SK-N-SH (cell line): ENCODE results near the gene ANO2. TPM values are rescaled to one million over a fixed set of nuclear protein-coding genes. Genes with fewer than 3 reads are reported as not detected.

Source experiments
- CTCF ChIA-PET: fragments of 300-600, 350-600 bp; formaldehyde crosslinking; extraction: SDS; loops from one replicate; lab custom pipeline; 2021; lab: Yijun Ruan, JAX
- POLR2A ChIA-PET: fragments of 350-600 bp; sonication (Branson Sonifier 250); formaldehyde crosslinking; extraction: SDS; loops from one replicate; lab custom pipeline; 2020; ENCODE audit warnings: antibody characterized with exemption, inconsistent platforms; lab: Yijun Ruan, JAX
- DNase-seq: peaks from one replicate; pipeline ENCODE4 v3.0.0; 2012
- H2AFZ ChIP-seq: fragments of 200-600 bp; sonication (generic); 2 replicates; pipeline ENCODE4 v1.8.1; 2016; ENCODE audit warnings: antibody characterized with exemption, mild to moderate bottlenecking, low read depth
- H3F3A ChIP-seq: fragments of 200-600 bp; sonication (generic); replicated peaks from 2 replicates; pipeline ENCODE3; 2016; ENCODE audit warnings: antibody characterized with exemption, mild to moderate bottlenecking; ENCODE audit not compliant: insufficient read depth
- H3K27ac ChIP-seq, 2 experiments: fragments of 200-500 bp in 1 of 2; fragments of 200-600 bp in 1 of 2; sonication (Bioruptor generic) in 1 of 2; sonication (generic), shearing (Covaris generic) in 1 of 2; 2 replicates each; pipeline versions ENCODE4 v1.5.1 to v1.6.1; 2014 to 2016; ENCODE audit warnings: low read depth in 2 of 2, inconsistent platforms in 1 of 2, low read length in 1 of 2, mild to moderate bottlenecking in 1 of 2, mixed read lengths in 1 of 2
- H3K27me3 ChIP-seq: fragments of 200-600 bp; sonication (generic), shearing (Covaris generic); 2 replicates; pipeline ENCODE4 v1.6.1; 2016; ENCODE audit warnings: mixed run types; ENCODE audit not compliant: insufficient read depth
- H3K36me3 ChIP-seq, 2 experiments: fragments of 200-500 bp in 1 of 2; fragments of 200-600 bp in 1 of 2; sonication (Bioruptor generic) in 1 of 2; sonication (generic) in 1 of 2; replicated peaks in 1 of 2; 2 replicates each; pipeline versions ENCODE3 to v1.5.1; 2014 to 2016; ENCODE audit warnings: low read length in 1 of 2, mild to moderate bottlenecking in 1 of 2; ENCODE audit not compliant: insufficient read depth in 2 of 2, control insufficient read depth in 1 of 2
- H3K4me1 ChIP-seq, 2 experiments: fragments of 200-500 bp in 1 of 2; fragments of 200-600 bp in 1 of 2; sonication (Bioruptor generic) in 1 of 2; sonication (generic), shearing (Covaris generic) in 1 of 2; 2 replicates each; pipeline versions ENCODE4 v1.5.1 to v1.6.1; 2014 to 2016; ENCODE audit warnings: low read depth in 1 of 2, low read length in 1 of 2, mixed run types in 1 of 2; ENCODE audit not compliant: insufficient read depth in 2 of 2, control insufficient read depth in 1 of 2
- H3K4me2 ChIP-seq: fragments of 200-600 bp; sonication (generic), shearing (Covaris generic); 2 replicates; pipeline ENCODE4 v1.6.1; 2017; ENCODE audit warnings: mixed run types
- H3K4me3 ChIP-seq, 2 experiments: fragments of 200-500 bp in 1 of 2; fragments of 200-600 bp in 1 of 2; sonication (Bioruptor generic) in 1 of 2; sonication (generic), shearing (Covaris generic) in 1 of 2; 2 replicates each; pipeline versions ENCODE4 v1.5.1 to v1.8.1; 2014 to 2016; ENCODE audit warnings: low read depth in 2 of 2, inconsistent platforms in 1 of 2, low read length in 1 of 2, mild to moderate bottlenecking in 1 of 2, mixed read lengths in 1 of 2, moderate library complexity in 1 of 2
- H3K79me2 ChIP-seq: fragments of 200-600 bp; sonication (generic); 2 replicates; pipeline ENCODE4 v1.8.1; 2017; ENCODE audit warnings: mild to moderate bottlenecking; ENCODE audit not compliant: insufficient read depth
- H3K9ac ChIP-seq: fragments of 200-600 bp; sonication (generic); 2 replicates; pipeline ENCODE4 v1.6.1; 2017; ENCODE audit warnings: mixed run types
- H3K9me2 ChIP-seq: fragments of 200-600 bp; sonication (generic); 2 replicates; pipeline ENCODE4 v1.6.1; 2017; ENCODE audit warnings: mixed run types
- H3K9me3 ChIP-seq: fragments of 200-600 bp; sonication (generic); 2 replicates; pipeline ENCODE4 v1.6.1; 2017; ENCODE audit warnings: mixed run types, mild to moderate bottlenecking, moderate library complexity
- H4K20me1 ChIP-seq: fragments of 200-600 bp; sonication (generic); 2 replicates; pipeline ENCODE4 v1.6.1; 2017; ENCODE audit warnings: mild to moderate bottlenecking, mixed run types; ENCODE audit not compliant: insufficient read depth
- CHD2 ChIP-seq: fragments of 150-350 bp; IDR thresholded peaks from 2 replicates; pipeline ENCODE4 v1.6.1; 2018; ENCODE audit warnings: low read length; ENCODE audit not compliant: partially characterized antibody
- EP300 ChIP-seq, 2 experiments: IDR thresholded peaks; 2 replicates each; pipeline versions ENCODE4 v1.4.0 to v1.6.1; 2012; ENCODE audit warnings: borderline replicate concordance in 1 of 2, low read depth in 1 of 2, low read length in 1 of 2
- EZH2phosphoT487 ChIP-seq: fragments of 200-600 bp; sonication (generic); IDR thresholded peaks from 2 replicates; pipeline ENCODE4 v1.6.1; 2017; ENCODE audit warnings: low read depth, mixed run types, mild to moderate bottlenecking, antibody characterized with exemption, moderate library complexity, borderline replicate concordance
- FOXJ3 ChIP-seq: sonication (generic); formaldehyde crosslinking; IDR thresholded peaks from 2 replicates; pipeline ENCODE4 v1.5.1; 2020; ENCODE audit warnings: mild to moderate bottlenecking, missing genetic modification reagents
- FOXM1 ChIP-seq: IDR thresholded peaks from 2 replicates; pipeline ENCODE4 v1.4.0; 2012; ENCODE audit warnings: low read depth, mild to moderate bottlenecking
- GATA2 ChIP-seq: sonication (generic); formaldehyde crosslinking; IDR thresholded peaks from 2 replicates; pipeline ENCODE4 v1.5.0; 2020; ENCODE audit warnings: mild to moderate bottlenecking, missing genetic modification reagents
- JUND ChIP-seq: IDR thresholded peaks from 2 replicates; pipeline ENCODE4 v1.4.0; 2012
- NRF1 ChIP-seq: IDR thresholded peaks from 2 replicates; pipeline ENCODE4 v1.6.1; 2012; ENCODE audit warnings: low read depth, mild to moderate bottlenecking, low read length
- POLR2AphosphoS5 ChIP-seq: IDR thresholded peaks from 2 replicates; pipeline ENCODE4 v1.6.1; 2012; ENCODE audit warnings: low read depth, low read length
- RAD21 ChIP-seq: IDR thresholded peaks from 2 replicates; pipeline ENCODE4 v1.6.1; 2012; ENCODE audit warnings: mild to moderate bottlenecking, low read length
- RFX5 ChIP-seq: IDR thresholded peaks from 2 replicates; pipeline ENCODE4 v1.6.1; 2012; ENCODE audit warnings: mild to moderate bottlenecking, improper control_type of control experiment, low read length
- SMC3 ChIP-seq: IDR thresholded peaks from 2 replicates; pipeline ENCODE4 v1.6.1; 2012; ENCODE audit warnings: low read depth, low read length, improper control_type of control experiment
- TAF1 ChIP-seq: IDR thresholded peaks from 2 replicates; pipeline ENCODE4 v1.6.1; 2012; ENCODE audit warnings: low read depth, mild to moderate bottlenecking, low read length, moderate library complexity, borderline replicate concordance
- TCF12 ChIP-seq: IDR thresholded peaks from 2 replicates; pipeline ENCODE4 v1.4.0; 2012
- YY1 ChIP-seq: IDR thresholded peaks from 2 replicates; pipeline ENCODE4 v1.4.0; 2012; ENCODE audit warnings: low read depth, mild to moderate bottlenecking
- WGBS: methylation state at CpG from one replicate; pipeline ENCODE4 v1.1.6; 2017; ENCODE audit warnings: low lambda C conversion rate; 5-methylcytosine and 5-hydroxymethylcytosine counted together
- polyA plus RNA-seq, 3 experiments: library from polyadenylated mRNA; depleted of rRNA; stranded (reverse); fragments of >200 nt; gene quantifications; 2 replicates each; pipeline ENCODE4 v1.2.3, GENCODE V29; 2012
- TF ChIP-seq, protein P1 (sequence below): IDR thresholded peaks from 2 replicates; pipeline ENCODE4 v1.4.0; 2012; ENCODE audit warnings: low read depth
- TF ChIP-seq, protein P2 (sequence below): IDR thresholded peaks from 2 replicates; pipeline ENCODE4 v1.4.0; 2012; ENCODE audit warnings: low read depth, borderline replicate concordance
- TF ChIP-seq, protein P3 (sequence below): fragments of 150-350 bp; IDR thresholded peaks from 2 replicates; pipeline ENCODE4 v1.6.1; 2017; ENCODE audit warnings: antibody characterized with exemption, low read length, low read depth, borderline replicate concordance
- TF ChIP-seq, protein P4 (sequence below): IDR thresholded peaks from 2 replicates; pipeline ENCODE4 v1.6.1; 2012; ENCODE audit warnings: mild to moderate bottlenecking, low read depth, low read length, moderate library complexity
- TF ChIP-seq, protein P5 (sequence below): fragments of 200-600 bp; sonication (generic); IDR thresholded peaks from 2 replicates; pipeline ENCODE4 v1.6.1; 2017; ENCODE audit warnings: antibody characterized with exemption, mild to moderate bottlenecking, moderate library complexity

Gene ANO2
- polyA plus RNA-seq, 1 of the 3 experiments (the other 2 are of a cell fraction) = not detected

DNA sequence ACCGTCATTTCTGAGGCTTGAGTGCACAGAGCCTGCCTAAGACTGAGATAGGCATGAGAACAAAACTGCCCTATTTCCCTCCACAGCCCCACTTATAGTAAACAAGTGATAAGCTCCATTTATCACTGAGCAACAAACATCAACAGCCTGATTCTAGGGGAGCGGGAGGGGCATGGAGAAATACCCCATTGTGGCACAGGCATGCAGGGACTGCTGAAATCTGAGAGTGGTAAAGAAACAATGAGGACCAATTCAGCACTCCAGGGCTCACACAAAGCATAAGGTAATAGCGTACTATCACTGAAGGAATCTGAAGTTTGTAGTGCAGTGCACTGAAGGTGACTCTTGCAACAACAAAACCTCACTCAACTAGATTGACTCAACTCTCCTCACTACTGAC, 186.7 kb downstream of the ANO2 start:
- whole genome bisulfite sequencing = 8% methylated on average over 3 of the region's 3 CpGs
- Histone ChIP-seq H3K9ac (no peak overlapping the region), H3K27ac (no peak overlapping the region), H3F3A (no peaks in the 10 kb centered on the region), H3K4me2 (no peak overlapping the region), H3K9me2 (no peaks in the 10 kb centered on the region), H4K20me1 (no peaks in the 10 kb centered on the region), H3K9me3 (no peaks in the 10 kb centered on the region; the same call in 1 of the 2 replicates), H3K4me1 (no peaks in the 10 kb centered on the region), H3K79me2 (no peaks in the 10 kb centered on the region), H3K4me3 (no peak overlapping the region), H3K27me3 (no peaks in the 10 kb centered on the region; the same call in 1 of the 2 replicates), H3K36me3 (no peaks in the 10 kb centered on the region), H2AFZ (no peak overlapping the region)
- ChIA-PET POLR2A (no interaction called here), CTCF (no interaction called here)
- TF ChIP-seq TCF12 (no peak), TAF1 (no peak)
- no peak for DNase-seq

DNA sequence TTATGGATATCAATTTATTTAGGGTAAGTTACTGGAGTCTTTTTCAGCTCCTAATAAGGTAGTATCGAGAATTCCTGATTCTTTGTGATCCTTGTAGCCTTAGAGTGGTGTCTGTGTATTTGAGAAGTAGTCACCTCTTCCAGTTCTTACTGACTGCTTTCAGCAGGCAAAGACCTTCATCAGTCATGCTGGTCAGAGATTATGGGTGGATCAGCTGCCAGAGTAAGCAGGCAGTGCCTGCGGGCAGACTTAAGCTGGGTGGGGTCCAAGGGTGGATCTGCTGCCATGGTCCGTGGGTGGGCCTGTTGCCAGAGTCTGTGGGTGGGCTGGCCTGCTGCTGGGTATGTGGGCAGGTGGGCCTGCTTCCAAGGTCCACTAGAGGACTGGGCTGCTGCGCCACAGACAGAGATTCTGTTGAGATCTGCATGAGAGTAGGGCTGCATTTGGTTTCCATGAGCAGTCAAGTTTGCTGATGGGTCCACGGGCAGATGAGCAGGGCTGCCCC, 188.7 kb downstream of the ANO2 start:
- no peak overlapping the region for H3K9ac ChIP-seq
- H3F3A ChIP-seq = no peaks in the 10 kb centered on the region
- H4K20me1 ChIP-seq = no peaks in the 10 kb centered on the region
- no peak overlapping the region for H3K27ac ChIP-seq
- no peaks in the 10 kb centered on the region for H3K4me1 ChIP-seq
- POLR2A ChIA-PET = no interaction called here
- H3K9me2 ChIP-seq = no peaks in the 10 kb centered on the region
- H3K4me2 ChIP-seq = no peak overlapping the region
- H3K9me3 ChIP-seq = no peaks in the 10 kb centered on the region; the same call in 1 of the 2 replicates
- no peak overlapping the region for H2AFZ ChIP-seq
- 10% methylated on average over 2 of the region's 5 CpGs for WGBS
- no peaks in the 10 kb centered on the region for H3K79me2 ChIP-seq
- no peaks in the 10 kb centered on the region; the same call in 1 of the 2 replicates for H3K27me3 ChIP-seq
- CTCF ChIA-PET = interaction anchor here (1.2 to 1.6 kb wide), 2 partner anchors 11 to 13 kb away, joined by 3 read pairs; no protein-coding TSS in a partner anchor
- no peaks in the 10 kb centered on the region for H3K36me3 ChIP-seq
- TF ChIP-seq RAD21 (no peak), TCF12 (no peak), TAF1 (no peak), RFX5 (no peak), SMC3 (no peak), FOXM1 (no peak), GATA2 (no peak), YY1 (no peak), CHD2 (no peak), EP300 (IDR thresholded peaks at IDR 0.05; ENCODE audit: borderline replicate concordance in 1 of 2, low read depth in 1 of 2, low read length in 1 of 2) (no peak), NRF1 (no peak), FOXJ3 (CRISPR knock-in tag) (no peak), POLR2AphosphoS5 (no peak), EZH2phosphoT487 (no peak), JUND (no peak)
- TF ChIP-seq, protein P1, sequence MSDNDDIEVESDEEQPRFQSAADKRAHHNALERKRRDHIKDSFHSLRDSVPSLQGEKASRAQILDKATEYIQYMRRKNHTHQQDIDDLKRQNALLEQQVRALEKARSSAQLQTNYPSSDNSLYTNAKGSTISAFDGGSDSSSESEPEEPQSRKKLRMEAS = no peak
- TF ChIP-seq, protein P2, sequence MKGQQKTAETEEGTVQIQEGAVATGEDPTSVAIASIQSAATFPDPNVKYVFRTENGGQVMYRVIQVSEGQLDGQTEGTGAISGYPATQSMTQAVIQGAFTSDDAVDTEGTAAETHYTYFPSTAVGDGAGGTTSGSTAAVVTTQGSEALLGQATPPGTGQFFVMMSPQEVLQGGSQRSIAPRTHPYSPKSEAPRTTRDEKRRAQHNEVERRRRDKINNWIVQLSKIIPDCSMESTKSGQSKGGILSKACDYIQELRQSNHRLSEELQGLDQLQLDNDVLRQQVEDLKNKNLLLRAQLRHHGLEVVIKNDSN = no peak
- TF ChIP-seq, protein P3, sequence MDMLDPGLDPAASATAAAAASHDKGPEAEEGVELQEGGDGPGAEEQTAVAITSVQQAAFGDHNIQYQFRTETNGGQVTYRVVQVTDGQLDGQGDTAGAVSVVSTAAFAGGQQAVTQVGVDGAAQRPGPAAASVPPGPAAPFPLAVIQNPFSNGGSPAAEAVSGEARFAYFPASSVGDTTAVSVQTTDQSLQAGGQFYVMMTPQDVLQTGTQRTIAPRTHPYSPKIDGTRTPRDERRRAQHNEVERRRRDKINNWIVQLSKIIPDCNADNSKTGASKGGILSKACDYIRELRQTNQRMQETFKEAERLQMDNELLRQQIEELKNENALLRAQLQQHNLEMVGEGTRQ = no peak
- TF ChIP-seq, protein P4, sequence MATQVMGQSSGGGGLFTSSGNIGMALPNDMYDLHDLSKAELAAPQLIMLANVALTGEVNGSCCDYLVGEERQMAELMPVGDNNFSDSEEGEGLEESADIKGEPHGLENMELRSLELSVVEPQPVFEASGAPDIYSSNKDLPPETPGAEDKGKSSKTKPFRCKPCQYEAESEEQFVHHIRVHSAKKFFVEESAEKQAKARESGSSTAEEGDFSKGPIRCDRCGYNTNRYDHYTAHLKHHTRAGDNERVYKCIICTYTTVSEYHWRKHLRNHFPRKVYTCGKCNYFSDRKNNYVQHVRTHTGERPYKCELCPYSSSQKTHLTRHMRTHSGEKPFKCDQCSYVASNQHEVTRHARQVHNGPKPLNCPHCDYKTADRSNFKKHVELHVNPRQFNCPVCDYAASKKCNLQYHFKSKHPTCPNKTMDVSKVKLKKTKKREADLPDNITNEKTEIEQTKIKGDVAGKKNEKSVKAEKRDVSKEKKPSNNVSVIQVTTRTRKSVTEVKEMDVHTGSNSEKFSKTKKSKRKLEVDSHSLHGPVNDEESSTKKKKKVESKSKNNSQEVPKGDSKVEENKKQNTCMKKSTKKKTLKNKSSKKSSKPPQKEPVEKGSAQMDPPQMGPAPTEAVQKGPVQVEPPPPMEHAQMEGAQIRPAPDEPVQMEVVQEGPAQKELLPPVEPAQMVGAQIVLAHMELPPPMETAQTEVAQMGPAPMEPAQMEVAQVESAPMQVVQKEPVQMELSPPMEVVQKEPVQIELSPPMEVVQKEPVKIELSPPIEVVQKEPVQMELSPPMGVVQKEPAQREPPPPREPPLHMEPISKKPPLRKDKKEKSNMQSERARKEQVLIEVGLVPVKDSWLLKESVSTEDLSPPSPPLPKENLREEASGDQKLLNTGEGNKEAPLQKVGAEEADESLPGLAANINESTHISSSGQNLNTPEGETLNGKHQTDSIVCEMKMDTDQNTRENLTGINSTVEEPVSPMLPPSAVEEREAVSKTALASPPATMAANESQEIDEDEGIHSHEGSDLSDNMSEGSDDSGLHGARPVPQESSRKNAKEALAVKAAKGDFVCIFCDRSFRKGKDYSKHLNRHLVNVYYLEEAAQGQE = no peak
- TF ChIP-seq, protein P5, sequence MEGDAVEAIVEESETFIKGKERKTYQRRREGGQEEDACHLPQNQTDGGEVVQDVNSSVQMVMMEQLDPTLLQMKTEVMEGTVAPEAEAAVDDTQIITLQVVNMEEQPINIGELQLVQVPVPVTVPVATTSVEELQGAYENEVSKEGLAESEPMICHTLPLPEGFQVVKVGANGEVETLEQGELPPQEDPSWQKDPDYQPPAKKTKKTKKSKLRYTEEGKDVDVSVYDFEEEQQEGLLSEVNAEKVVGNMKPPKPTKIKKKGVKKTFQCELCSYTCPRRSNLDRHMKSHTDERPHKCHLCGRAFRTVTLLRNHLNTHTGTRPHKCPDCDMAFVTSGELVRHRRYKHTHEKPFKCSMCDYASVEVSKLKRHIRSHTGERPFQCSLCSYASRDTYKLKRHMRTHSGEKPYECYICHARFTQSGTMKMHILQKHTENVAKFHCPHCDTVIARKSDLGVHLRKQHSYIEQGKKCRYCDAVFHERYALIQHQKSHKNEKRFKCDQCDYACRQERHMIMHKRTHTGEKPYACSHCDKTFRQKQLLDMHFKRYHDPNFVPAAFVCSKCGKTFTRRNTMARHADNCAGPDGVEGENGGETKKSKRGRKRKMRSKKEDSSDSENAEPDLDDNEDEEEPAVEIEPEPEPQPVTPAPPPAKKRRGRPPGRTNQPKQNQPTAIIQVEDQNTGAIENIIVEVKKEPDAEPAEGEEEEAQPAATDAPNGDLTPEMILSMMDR = no peak
- TF ChIP-seq, all 33 proteins: peak for 0
- no peak for DNase-seq
- no peak overlapping the region for H3K4me3 ChIP-seq
